GM23338 (cell line): ENCODE results near the gene FHL2. TPM values are rescaled to one million over a fixed set of nuclear protein-coding genes. Genes with fewer than 3 reads are reported as not detected.

ENCODE experiments used
- ATAC-seq: fragments of 200-7000 bp; cut with Tn5 transposase; 3 replicates; pipeline ENCODE4 v1.9.1; 2020
- DNase-seq: peaks from one replicate; pipeline ENCODE4 v3.0.0-alpha.2; 2015; ENCODE audit warnings: low spot score
- H2AFZ ChIP-seq: fragments of 200-600 bp; sonication (generic); 2 replicates; pipeline ENCODE4 v1.8.0; 2016; ENCODE audit warnings: antibody characterized with exemption, mild to moderate bottlenecking, moderate library complexity
- H3F3A ChIP-seq: fragments of 200-600 bp; sonication (generic); replicated peaks from 2 replicates; pipeline ENCODE4 v1.8.0; 2017; ENCODE audit warnings: antibody characterized with exemption, mixed run types, low read depth
- H3K27ac ChIP-seq: fragments of 200-600 bp; sonication (generic); 2 replicates; pipeline ENCODE4 v1.6.1; 2016; ENCODE audit warnings: low read depth
- H3K27me3 ChIP-seq: fragments of 200-600 bp; sonication (generic); 2 replicates; pipeline ENCODE4 v1.8.0; 2016; ENCODE audit warnings: mild to moderate bottlenecking, mixed run types, moderate library complexity; ENCODE audit not compliant: insufficient read depth
- H3K36me3 ChIP-seq: fragments of 200-600 bp; sonication (generic); 2 replicates; pipeline ENCODE4 v1.8.0; 2016; ENCODE audit warnings: mild to moderate bottlenecking; ENCODE audit not compliant: insufficient read depth
- H3K4me1 ChIP-seq: fragments of 200-600 bp; sonication (generic); 2 replicates; pipeline ENCODE4 v1.8.0; 2016; ENCODE audit warnings: mild to moderate bottlenecking, moderate library complexity; ENCODE audit not compliant: insufficient read depth
- H3K4me2 ChIP-seq: fragments of 200-600 bp; sonication (generic); 2 replicates; pipeline ENCODE4 v1.7.1; 2017; ENCODE audit warnings: mixed run types
- H3K4me3 ChIP-seq: fragments of 200-600 bp; sonication (generic); 2 replicates; pipeline ENCODE4 v1.6.1; 2016; ENCODE audit warnings: mixed run types
- H3K79me2 ChIP-seq: fragments of 200-600 bp; sonication (generic); replicated peaks from 2 replicates; pipeline ENCODE4 v1.8.0; 2017; ENCODE audit warnings: mild to moderate bottlenecking; ENCODE audit not compliant: insufficient read depth
- H3K9me2 ChIP-seq: fragments of 200-600 bp; sonication (generic); 2 replicates; pipeline ENCODE4 v1.8.0; 2017; ENCODE audit not compliant: insufficient read depth
- H4K20me1 ChIP-seq: fragments of 200-600 bp; sonication (generic); replicated peaks from 2 replicates; pipeline ENCODE4 v1.8.0; 2017; ENCODE audit warnings: mild to moderate bottlenecking; ENCODE audit not compliant: insufficient read depth
- H3K27ac Mint-ChIP-seq: 2 replicates; pipeline ENCODE4 v1.8.0; 2020; ENCODE audit warnings: inconsistent platforms, mild to moderate bottlenecking, moderate library complexity, mixed read lengths
- H3K27me3 Mint-ChIP-seq: 3 replicates; pipeline ENCODE4 v1.8.0; 2022; ENCODE audit warnings: low read depth, mild to moderate bottlenecking, moderate library complexity, mixed read lengths, inconsistent platforms; ENCODE audit not compliant: insufficient read depth, poor library complexity
- H3K36me3 Mint-ChIP-seq: 3 replicates; pipeline ENCODE4 v1.8.0; 2021; ENCODE audit warnings: low read depth, mild to moderate bottlenecking, inconsistent platforms, moderate library complexity, mixed read lengths
- H3K4me1 Mint-ChIP-seq: 3 replicates; pipeline ENCODE4 v1.8.0; 2020; ENCODE audit warnings: mild to moderate bottlenecking, inconsistent platforms, mixed read lengths
- H3K4me3 Mint-ChIP-seq: 3 replicates; pipeline ENCODE4 v1.8.0; 2021; ENCODE audit warnings: moderate library complexity, mild to moderate bottlenecking, inconsistent platforms, mixed read lengths
- H3K9me3 Mint-ChIP-seq: 3 replicates; pipeline ENCODE4 v1.8.0; 2020; ENCODE audit warnings: moderate library complexity, mild to moderate bottlenecking, inconsistent platforms, mixed read lengths
- EZH2 ChIP-seq: fragments of 200-600 bp; sonication (generic); IDR thresholded peaks from one replicate; pipeline ENCODE4 v1.8.0; 2017; ENCODE audit warnings: antibody characterized with exemption, mild to moderate bottlenecking, low read depth; ENCODE audit not compliant: unreplicated experiment
- STAT1 ChIP-seq: IDR thresholded peaks from one replicate; pipeline ENCODE4 v1.6.1; 2016; ENCODE audit warnings: antibody characterized with exemption; ENCODE audit not compliant: unreplicated experiment
- polyA plus RNA-seq: library from polyadenylated mRNA; unstranded; fragments of >200 nt; fragmentation: Nextera tagmentation; extraction: Ambion mirVana; gene quantifications from 2 replicates; pipeline ENCODE4 v1.2.1, GENCODE V29; 2016
- total RNA-seq: library from RNA; depleted of rRNA; stranded (reverse); fragments of >200 nt; shearing (Covaris generic); gene quantifications from 2 replicates; pipeline ENCODE4 v1.2.3, GENCODE V29; 2014
- TF ChIP-seq, protein P1 (sequence below): fragments of 250-450 bp; sonication (Bioruptor Pico); IDR thresholded peaks from 2 replicates; pipeline ENCODE4 v1.5.0; 2020; ENCODE audit warnings: mild to moderate bottlenecking, moderate library complexity
- TF ChIP-seq, protein P2 (sequence below): IDR thresholded peaks from one replicate; pipeline ENCODE4 v1.6.1; 2018; ENCODE audit warnings: antibody characterized with exemption; ENCODE audit not compliant: unreplicated experiment

FHL2 gene
- total and polyA plus RNA-seq, 2 experiments from 2014 or later: 29.0 to 30.9 TPM

DNA sequence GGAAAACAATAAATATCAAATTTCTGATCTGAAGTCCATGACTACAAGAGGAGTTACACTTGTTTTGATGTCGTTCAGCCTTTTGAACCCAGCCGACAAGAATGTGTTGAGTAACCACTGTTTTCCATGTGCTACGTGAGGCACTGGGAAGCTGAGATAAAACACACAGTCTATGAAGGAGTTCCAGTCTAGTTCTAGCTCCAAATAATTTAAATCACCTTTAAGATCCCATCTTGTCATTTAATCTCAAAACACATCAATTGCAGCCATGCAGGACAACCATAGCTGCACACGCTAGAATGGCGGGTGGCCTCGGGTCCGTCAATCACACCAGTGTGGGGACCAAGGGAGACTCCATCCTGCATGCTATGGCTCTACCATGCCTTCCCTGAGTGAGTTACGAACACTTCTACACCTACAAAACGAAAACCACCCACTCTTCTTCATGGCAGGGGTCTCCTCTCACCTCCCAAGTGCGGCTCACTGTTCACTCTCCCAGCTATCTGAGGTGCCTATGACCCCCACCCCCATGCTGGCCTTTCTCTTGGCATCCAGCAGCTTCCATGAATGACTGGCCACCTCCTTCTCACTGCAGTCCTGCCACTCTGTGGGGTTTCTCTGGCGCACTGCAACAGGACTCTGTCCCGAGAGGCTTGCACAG lies 3.8 kb downstream of the FHL2 start:
- no peaks in the 10 kb centered on the region for H3K36me3 ChIP-seq
- H3K4me1 ChIP-seq: peaks cover 5% of the 10 kb centered on the region; the same call in 1 of the 2 replicates
- ATAC-seq (no peak), DNase-seq (no peak)
- H2AFZ ChIP-seq: no peak overlapping the region
- TF ChIP-seq EZH2 (no peak), STAT1 (no peak)
- TF ChIP-seq, protein P1, sequence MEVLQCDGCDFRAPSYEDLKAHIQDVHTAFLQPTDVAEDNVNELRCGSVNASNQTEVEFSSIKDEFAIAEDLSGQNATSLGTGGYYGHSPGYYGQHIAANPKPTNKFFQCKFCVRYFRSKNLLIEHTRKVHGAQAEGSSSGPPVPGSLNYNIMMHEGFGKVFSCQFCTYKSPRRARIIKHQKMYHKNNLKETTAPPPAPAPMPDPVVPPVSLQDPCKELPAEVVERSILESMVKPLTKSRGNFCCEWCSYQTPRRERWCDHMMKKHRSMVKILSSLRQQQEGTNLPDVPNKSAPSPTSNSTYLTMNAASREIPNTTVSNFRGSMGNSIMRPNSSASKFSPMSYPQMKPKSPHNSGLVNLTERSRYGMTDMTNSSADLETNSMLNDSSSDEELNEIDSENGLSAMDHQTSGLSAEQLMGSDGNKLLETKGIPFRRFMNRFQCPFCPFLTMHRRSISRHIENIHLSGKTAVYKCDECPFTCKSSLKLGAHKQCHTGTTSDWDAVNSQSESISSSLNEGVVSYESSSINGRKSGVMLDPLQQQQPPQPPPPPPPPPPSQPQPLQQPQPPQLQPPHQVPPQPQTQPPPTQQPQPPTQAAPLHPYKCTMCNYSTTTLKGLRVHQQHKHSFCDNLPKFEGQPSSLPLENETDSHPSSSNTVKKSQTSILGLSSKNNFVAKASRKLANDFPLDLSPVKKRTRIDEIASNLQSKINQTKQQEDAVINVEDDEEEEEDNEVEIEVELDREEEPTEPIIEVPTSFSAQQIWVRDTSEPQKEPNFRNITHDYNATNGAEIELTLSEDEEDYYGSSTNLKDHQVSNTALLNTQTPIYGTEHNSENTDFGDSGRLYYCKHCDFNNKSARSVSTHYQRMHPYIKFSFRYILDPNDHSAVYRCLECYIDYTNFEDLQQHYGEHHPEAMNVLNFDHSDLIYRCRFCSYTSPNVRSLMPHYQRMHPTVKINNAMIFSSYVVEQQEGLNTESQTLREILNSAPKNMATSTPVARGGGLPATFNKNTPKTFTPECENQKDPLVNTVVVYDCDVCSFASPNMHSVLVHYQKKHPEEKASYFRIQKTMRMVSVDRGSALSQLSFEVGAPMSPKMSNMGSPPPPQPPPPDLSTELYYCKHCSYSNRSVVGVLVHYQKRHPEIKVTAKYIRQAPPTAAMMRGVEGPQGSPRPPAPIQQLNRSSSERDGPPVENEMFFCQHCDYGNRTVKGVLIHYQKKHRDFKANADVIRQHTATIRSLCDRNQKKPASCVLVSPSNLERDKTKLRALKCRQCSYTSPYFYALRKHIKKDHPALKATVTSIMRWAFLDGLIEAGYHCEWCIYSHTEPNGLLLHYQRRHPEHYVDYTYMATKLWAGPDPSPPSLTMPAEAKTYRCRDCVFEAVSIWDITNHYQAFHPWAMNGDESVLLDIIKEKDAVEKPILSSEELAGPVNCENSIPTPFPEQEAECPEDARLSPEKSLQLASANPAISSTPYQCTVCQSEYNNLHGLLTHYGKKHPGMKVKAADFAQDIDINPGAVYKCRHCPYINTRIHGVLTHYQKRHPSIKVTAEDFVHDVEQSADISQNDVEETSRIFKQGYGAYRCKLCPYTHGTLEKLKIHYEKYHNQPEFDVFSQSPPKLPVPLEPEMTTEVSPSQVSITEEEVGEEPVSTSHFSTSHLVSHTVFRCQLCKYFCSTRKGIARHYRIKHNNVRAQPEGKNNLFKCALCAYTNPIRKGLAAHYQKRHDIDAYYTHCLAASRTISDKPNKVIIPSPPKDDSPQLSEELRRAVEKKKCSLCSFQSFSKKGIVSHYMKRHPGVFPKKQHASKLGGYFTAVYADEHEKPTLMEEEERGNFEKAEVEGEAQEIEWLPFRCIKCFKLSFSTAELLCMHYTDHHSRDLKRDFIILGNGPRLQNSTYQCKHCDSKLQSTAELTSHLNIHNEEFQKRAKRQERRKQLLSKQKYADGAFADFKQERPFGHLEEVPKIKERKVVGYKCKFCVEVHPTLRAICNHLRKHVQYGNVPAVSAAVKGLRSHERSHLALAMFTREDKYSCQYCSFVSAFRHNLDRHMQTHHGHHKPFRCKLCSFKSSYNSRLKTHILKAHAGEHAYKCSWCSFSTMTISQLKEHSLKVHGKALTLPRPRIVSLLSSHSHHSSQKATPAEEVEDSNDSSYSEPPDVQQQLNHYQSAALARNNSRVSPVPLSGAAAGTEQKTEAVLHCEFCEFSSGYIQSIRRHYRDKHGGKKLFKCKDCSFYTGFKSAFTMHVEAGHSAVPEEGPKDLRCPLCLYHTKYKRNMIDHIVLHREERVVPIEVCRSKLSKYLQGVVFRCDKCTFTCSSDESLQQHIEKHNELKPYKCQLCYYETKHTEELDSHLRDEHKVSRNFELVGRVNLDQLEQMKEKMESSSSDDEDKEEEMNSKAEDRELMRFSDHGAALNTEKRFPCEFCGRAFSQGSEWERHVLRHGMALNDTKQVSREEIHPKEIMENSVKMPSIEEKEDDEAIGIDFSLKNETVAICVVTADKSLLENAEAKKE: no peak
- TF ChIP-seq, protein P2, sequence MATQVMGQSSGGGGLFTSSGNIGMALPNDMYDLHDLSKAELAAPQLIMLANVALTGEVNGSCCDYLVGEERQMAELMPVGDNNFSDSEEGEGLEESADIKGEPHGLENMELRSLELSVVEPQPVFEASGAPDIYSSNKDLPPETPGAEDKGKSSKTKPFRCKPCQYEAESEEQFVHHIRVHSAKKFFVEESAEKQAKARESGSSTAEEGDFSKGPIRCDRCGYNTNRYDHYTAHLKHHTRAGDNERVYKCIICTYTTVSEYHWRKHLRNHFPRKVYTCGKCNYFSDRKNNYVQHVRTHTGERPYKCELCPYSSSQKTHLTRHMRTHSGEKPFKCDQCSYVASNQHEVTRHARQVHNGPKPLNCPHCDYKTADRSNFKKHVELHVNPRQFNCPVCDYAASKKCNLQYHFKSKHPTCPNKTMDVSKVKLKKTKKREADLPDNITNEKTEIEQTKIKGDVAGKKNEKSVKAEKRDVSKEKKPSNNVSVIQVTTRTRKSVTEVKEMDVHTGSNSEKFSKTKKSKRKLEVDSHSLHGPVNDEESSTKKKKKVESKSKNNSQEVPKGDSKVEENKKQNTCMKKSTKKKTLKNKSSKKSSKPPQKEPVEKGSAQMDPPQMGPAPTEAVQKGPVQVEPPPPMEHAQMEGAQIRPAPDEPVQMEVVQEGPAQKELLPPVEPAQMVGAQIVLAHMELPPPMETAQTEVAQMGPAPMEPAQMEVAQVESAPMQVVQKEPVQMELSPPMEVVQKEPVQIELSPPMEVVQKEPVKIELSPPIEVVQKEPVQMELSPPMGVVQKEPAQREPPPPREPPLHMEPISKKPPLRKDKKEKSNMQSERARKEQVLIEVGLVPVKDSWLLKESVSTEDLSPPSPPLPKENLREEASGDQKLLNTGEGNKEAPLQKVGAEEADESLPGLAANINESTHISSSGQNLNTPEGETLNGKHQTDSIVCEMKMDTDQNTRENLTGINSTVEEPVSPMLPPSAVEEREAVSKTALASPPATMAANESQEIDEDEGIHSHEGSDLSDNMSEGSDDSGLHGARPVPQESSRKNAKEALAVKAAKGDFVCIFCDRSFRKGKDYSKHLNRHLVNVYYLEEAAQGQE: no peak
- Mint-ChIP-seq H3K4me3 (no peak overlapping the region), H3K27me3 (peaks cover 20% of the 10 kb centered on the region), H3K9me3 (peaks cover 6% of the 10 kb centered on the region; the same call in 2 of the 3 replicates), H3K27ac (no peak overlapping the region), H3K4me1 (peaks cover 16% of the 10 kb centered on the region), H3K36me3 (peaks cover 20% of the 10 kb centered on the region; the same call in 2 of the 3 replicates)
- peaks cover 21% of the 10 kb centered on the region for H3K27me3 ChIP-seq
- peaks cover 4% of the 10 kb centered on the region; the same call in 1 of the 2 replicates for H3F3A ChIP-seq
- H3K4me2 ChIP-seq: no peak overlapping the region
- no peak overlapping the region for H3K4me3 ChIP-seq
- no peak overlapping the region for H3K27ac ChIP-seq
- H4K20me1 ChIP-seq: peaks cover 10% of the 10 kb centered on the region; the same call in 1 of the 2 replicates
- no peaks in the 10 kb centered on the region for H3K9me2 ChIP-seq
- H3K79me2 ChIP-seq: peaks cover 78% of the 10 kb centered on the region
